GM23248 (cell line): ENCODE data around the gene KDM4B. TPM values are rescaled to one million over a fixed set of nuclear protein-coding genes. Genes with fewer than 3 reads are reported as not detected.
A peak's percentile ranks its signal among the peaks of the same experiment; 100 is the strongest.

Experiments used
- DNase-seq: peaks from one replicate; pipeline ENCODE4 v3.0.0-alpha.2; 2015
- H2AFZ ChIP-seq: fragments of 200-600 bp; sonication (generic); 2 replicates; pipeline ENCODE4 v1.6.1; 2016; ENCODE audit warnings: antibody characterized with exemption
- H3F3A ChIP-seq: fragments of 200-600 bp; sonication (generic); 2 replicates; pipeline ENCODE4 v1.6.1; 2016; ENCODE audit warnings: mild to moderate bottlenecking, antibody characterized with exemption, mixed run types; ENCODE audit not compliant: insufficient read depth
- H3K27ac ChIP-seq: fragments of 200-600 bp; sonication (generic); 2 replicates; pipeline ENCODE4 v1.5.1; 2016; ENCODE audit warnings: mild to moderate bottlenecking
- H3K27me3 ChIP-seq: fragments of 200-600 bp; sonication (generic); replicated peaks from 2 replicates; pipeline ENCODE4 v1.6.1; 2016; ENCODE audit warnings: mild to moderate bottlenecking; ENCODE audit not compliant: insufficient read depth
- H3K36me3 ChIP-seq: fragments of 200-600 bp; sonication (generic); 2 replicates; pipeline ENCODE4 v1.6.1; 2016; ENCODE audit warnings: low read depth, mild to moderate bottlenecking
- H3K4me1 ChIP-seq: fragments of 200-600 bp; sonication (generic); 2 replicates; pipeline ENCODE4 v1.6.1; 2016; ENCODE audit warnings: mild to moderate bottlenecking; ENCODE audit not compliant: insufficient read depth
- H3K4me2 ChIP-seq: fragments of 200-600 bp; sonication (generic); one replicate; pipeline ENCODE4 v1.6.1; 2016; ENCODE audit warnings: mild to moderate bottlenecking; ENCODE audit not compliant: unreplicated experiment
- H3K4me3 ChIP-seq: fragments of 200-600 bp; sonication (generic); 2 replicates; pipeline ENCODE4 v1.5.1; 2016; ENCODE audit warnings: mild to moderate bottlenecking
- H3K79me2 ChIP-seq: fragments of 200-600 bp; sonication (generic); 2 replicates; pipeline ENCODE4 v1.6.1; 2016; ENCODE audit warnings: mild to moderate bottlenecking; ENCODE audit not compliant: insufficient read depth
- H3K9ac ChIP-seq: fragments of 200-600 bp; sonication (generic); 2 replicates; pipeline ENCODE4 v1.6.1; 2016; ENCODE audit warnings: mild to moderate bottlenecking
- H3K9me2 ChIP-seq: fragments of 200-600 bp; sonication (generic); 2 replicates; pipeline ENCODE4 v1.6.1; 2016; ENCODE audit warnings: mixed run types, mild to moderate bottlenecking, moderate library complexity; ENCODE audit not compliant: insufficient read depth
- H3K9me3 ChIP-seq: fragments of 200-600 bp; sonication (generic); one replicate; pipeline ENCODE4 v1.6.1; 2017; ENCODE audit warnings: low read depth
- H4K20me1 ChIP-seq: fragments of 200-600 bp; sonication (generic); 2 replicates; pipeline ENCODE4 v1.6.0; 2016; ENCODE audit not compliant: insufficient read depth
- EZH2 ChIP-seq: fragments of 200-600 bp; sonication (generic); IDR thresholded peaks from 2 replicates; pipeline ENCODE4 v1.6.1; 2018; ENCODE audit warnings: antibody characterized with exemption, mild to moderate bottlenecking; ENCODE audit not compliant: insufficient read depth, poor library complexity, severe bottlenecking
- EZH2phosphoT487 ChIP-seq: fragments of 200-600 bp; sonication (generic); IDR thresholded peaks from 2 replicates; pipeline ENCODE4 v1.6.1; 2018; ENCODE audit warnings: antibody characterized with exemption, moderate library complexity, mild to moderate bottlenecking, low read depth; ENCODE audit not compliant: insufficient read depth
- WGBS, 2 experiments: methylation state at CpG; one replicate each; pipeline ENCODE4 v1.1.6; 2015 to 2017; ENCODE audit warnings: low lambda C conversion rate in 2 of 2, low coverage in 1 of 2; ENCODE audit errors: missing lambda C conversion rate in 2 of 2; 5-methylcytosine and 5-hydroxymethylcytosine counted together
- in situ Hi-C: fragments of 300-500 bp; cut with MboI; formaldehyde crosslinking; loops from 2 replicates; pipeline ENCODE4 v1.15.0; 2020
- polyA plus RNA-seq: library from polyadenylated mRNA; unstranded; fragments of >200 nt; fragmentation: Nextera tagmentation; extraction: Ambion mirVana; gene quantifications from 2 replicates; pipeline ENCODE4 v1.2.1, GENCODE V29; 2016
- total RNA-seq: library from RNA; depleted of rRNA; stranded (reverse); fragments of >200 nt; shearing (Covaris generic); gene quantifications from 2 replicates; pipeline ENCODE4 v1.2.3, GENCODE V29; 2014

KDM4B gene
- total and polyA plus RNA-seq, 2 experiments from 2014 or later, result 14.8 to 28.7 TPM

DNA sequence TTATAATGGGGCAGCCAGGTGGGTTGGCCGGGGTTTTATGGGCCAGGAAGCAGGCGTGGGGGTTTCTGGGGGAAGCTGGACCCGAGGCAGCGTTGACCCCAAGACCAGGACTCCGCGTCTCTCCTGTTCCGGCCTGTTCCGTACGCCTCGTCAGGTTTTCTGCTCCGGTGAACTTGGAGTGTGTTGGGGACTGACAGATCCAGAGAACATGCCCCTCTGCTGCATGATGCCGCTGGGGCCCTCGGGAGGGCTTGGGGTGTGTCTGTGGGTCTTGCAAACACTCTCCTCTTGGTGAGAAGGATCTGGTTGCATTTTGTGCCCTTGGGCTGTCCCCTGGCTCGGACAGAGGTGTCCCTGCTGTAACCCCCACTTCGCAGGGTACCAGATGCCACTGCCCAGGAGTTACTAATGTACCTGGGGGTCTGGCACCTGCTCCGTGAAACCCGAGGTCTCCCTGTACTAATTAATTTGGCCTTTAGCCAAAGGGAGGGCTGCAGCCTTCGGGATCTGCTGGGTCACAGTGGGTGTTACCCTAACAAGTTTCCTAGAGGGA lies 15.6 kb downstream of the KDM4B start:
- H3K9me3 ChIP-seq, result no peaks in the 10 kb centered on the region
- 76 to 79% methylated on average over 18 of the region's 18 CpGs for WGBS, 2 experiments
- no peaks in the 10 kb centered on the region for H3K27me3 ChIP-seq
- no peaks in the 10 kb centered on the region for H3K9me2 ChIP-seq
- no peak for DNase-seq
- H3K9ac ChIP-seq, result no peak overlapping the region
- peaks cover 98% of the 10 kb centered on the region for H3K79me2 ChIP-seq
- H3K36me3 ChIP-seq, result no peaks in the 10 kb centered on the region
- H3K4me1 ChIP-seq, result peaks cover 26% of the 10 kb centered on the region
- no peak overlapping the region for H2AFZ ChIP-seq
- in situ Hi-C loops, result no loop called here
- H3K4me2 ChIP-seq, result no peak overlapping the region
- TF ChIP-seq EZH2phosphoT487 (no peak), EZH2 (no peak)
- no peak overlapping the region for H3K4me3 ChIP-seq
- H4K20me1 ChIP-seq, result 0 out of 2 replicates have a peak, but pooled peaks cover 3% of the 10 kb centered on the region
- peaks cover 6% of the 10 kb centered on the region; the same call in 1 of the 2 replicates for H3F3A ChIP-seq
- H3K27ac ChIP-seq, result no peak overlapping the region

DNA sequence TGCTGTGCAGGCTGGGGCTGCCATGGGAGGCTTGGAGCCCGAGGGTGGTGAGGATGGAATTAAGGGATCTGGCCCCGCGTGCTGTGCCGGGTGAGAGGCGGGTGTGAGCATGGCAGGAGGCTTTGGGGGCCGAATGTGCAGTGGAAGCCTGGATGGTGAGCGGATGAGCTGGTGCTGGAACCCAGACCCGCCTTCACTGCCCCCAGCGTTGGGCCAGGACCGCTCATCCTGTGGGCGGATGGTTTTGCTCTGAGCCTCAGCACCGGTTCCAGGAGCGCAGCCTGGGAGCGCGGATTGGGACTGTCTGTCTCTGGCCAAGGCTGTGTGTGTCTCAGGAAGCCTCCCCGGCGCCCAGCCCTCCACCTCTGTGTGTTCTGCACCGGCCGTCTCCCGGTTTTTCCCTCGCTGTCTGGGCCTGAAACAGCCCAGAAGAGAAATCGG lies 16.7 kb downstream of the KDM4B start:
- H3K9me2 ChIP-seq, result no peaks in the 10 kb centered on the region
- no peak overlapping the region for H3K9ac ChIP-seq
- DNase-seq, result no peak
- no peaks in the 10 kb centered on the region for H3K27me3 ChIP-seq
- 75 to 80% methylated on average over 18 to 22 of the region's 22 CpGs for WGBS, 2 experiments
- no peak overlapping the region for H3K4me2 ChIP-seq
- H4K20me1 ChIP-seq, result 0 out of 2 replicates have a peak, but pooled peaks cover 3% of the 10 kb centered on the region
- H3K4me3 ChIP-seq, result no peak overlapping the region
- peaks cover 12% of the 10 kb centered on the region; the same call in 1 of the 2 replicates for H3F3A ChIP-seq
- no peak for TF ChIP-seq EZH2phosphoT487
- no peak for TF ChIP-seq EZH2
- peaks cover 98% of the 10 kb centered on the region for H3K79me2 ChIP-seq
- no peak overlapping the region for H2AFZ ChIP-seq
- in situ Hi-C loops, result no loop called here
- no peaks in the 10 kb centered on the region for H3K9me3 ChIP-seq
- no peaks in the 10 kb centered on the region for H3K36me3 ChIP-seq
- no peak overlapping the region for H3K27ac ChIP-seq
- H3K4me1 ChIP-seq, result peaks cover 24% of the 10 kb centered on the region

DNA sequence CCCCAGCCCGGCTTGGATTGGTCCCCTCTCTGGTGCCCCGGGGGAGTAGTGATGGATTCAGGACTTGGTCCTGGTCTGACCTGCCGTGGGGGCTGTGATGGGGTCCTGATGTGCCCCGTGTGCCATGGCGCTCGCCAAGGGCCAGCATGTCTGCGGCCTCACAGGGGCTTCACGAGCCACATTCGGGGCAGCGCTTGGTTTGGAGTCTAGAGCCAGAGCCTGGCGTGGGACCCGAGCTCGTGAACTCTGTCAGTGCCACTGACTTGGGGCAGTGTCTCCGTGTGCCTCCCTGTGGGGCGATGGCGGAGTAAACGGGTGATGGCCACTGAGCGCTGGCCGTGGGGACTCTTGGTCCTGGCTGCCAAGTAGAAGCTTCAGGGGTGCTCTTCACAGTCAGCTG lies 17.1 kb downstream of the KDM4B start:
- 92% methylated on average over 18 to 19 of the region's 19 CpGs for WGBS, 2 experiments

DNA sequence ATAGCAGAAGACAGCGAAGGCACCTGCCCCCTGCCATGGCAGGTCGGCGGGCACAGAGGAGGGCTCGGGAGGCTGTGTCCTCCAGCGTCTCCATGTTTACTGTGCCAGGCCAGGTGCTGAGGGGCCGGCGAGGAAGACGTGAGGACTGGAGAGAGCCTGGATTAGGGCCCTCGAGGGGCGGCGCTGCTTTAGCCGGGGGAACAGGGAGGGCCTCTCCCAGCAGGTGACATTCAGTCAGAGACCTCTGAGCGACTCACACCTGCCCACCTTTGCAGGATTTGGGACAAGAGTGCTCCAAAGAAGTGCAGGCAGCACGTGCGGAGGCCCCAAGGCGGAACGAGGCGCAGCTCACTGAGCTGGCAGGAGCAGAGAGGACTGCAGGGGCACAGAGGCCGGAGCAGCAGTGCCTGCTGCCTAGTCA lies 17.6 kb downstream of the KDM4B start:
- Histone ChIP-seq H3K79me2 (peaks cover 98% of the 10 kb centered on the region), H3K9me3 (no peaks in the 10 kb centered on the region), H4K20me1 (peaks cover 3% of the 10 kb centered on the region; the same call in 1 of the 2 replicates), H3K9ac (no peak overlapping the region), H3K4me1 (peaks cover 24% of the 10 kb centered on the region), H3K27me3 (no peaks in the 10 kb centered on the region), H3K27ac (no peak overlapping the region), H3F3A (peaks cover 12% of the 10 kb centered on the region; the same call in 1 of the 2 replicates), H3K4me2 (no peak overlapping the region), H3K36me3 (no peaks in the 10 kb centered on the region), H3K9me2 (no peaks in the 10 kb centered on the region), H3K4me3 (no peak overlapping the region), H2AFZ (no peak overlapping the region)
- TF ChIP-seq EZH2 (no peak), EZH2phosphoT487 (no peak)
- 89 to 90% methylated on average over 19 of the region's 19 CpGs for WGBS, 2 experiments
- in situ Hi-C loops, result no loop called here
- no peak for DNase-seq

More for the DNA sequence above, 17.1 kb downstream of the KDM4B start:
- H3K4me1 ChIP-seq, result peaks cover 24% of the 10 kb centered on the region
- peaks cover 12% of the 10 kb centered on the region; the same call in 1 of the 2 replicates for H3F3A ChIP-seq
- no peak for DNase-seq
- no peaks in the 10 kb centered on the region for H3K36me3 ChIP-seq
- in situ Hi-C loops, result no loop called here
- no peaks in the 10 kb centered on the region for H3K9me2 ChIP-seq
- H3K27me3 ChIP-seq, result no peaks in the 10 kb centered on the region
- no peak for TF ChIP-seq EZH2phosphoT487
- no peak for TF ChIP-seq EZH2
- H4K20me1 ChIP-seq, result 0 out of 2 replicates have a peak, but pooled peaks cover 3% of the 10 kb centered on the region
- peaks cover 98% of the 10 kb centered on the region for H3K79me2 ChIP-seq
- H2AFZ ChIP-seq, result no peak overlapping the region
- no peak overlapping the region for H3K4me2 ChIP-seq
- H3K27ac ChIP-seq, result no peak overlapping the region
- H3K9me3 ChIP-seq, result no peaks in the 10 kb centered on the region
- no peak overlapping the region for H3K4me3 ChIP-seq
- no peak overlapping the region for H3K9ac ChIP-seq

DNA sequence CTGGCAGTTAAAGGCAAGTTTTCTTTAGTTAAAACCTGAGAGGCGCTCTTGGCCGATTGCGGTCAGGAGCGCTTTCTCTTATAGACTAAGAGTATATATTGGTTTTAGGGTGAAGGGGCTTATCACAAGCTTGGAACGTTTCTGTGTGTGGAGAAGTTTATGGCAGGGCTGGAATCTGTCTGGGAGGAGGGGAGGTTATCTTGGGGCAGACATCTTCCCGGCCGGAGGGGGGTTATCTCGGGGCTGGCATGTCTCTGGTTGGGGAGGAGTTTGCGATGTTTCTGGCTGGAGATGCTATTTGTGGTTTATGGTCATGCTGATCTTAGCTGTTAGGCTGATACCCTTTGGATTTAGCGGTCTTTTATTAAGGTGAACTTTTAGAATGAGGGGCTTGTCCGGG lies 18.3 kb downstream of the KDM4B start:
- TF ChIP-seq EZH2, result no peak
- no peak for TF ChIP-seq EZH2phosphoT487
- H3K9ac ChIP-seq, result peak overlapping the region; percentile 77; the same call in 1 of the 2 replicates
- peaks cover 24% of the 10 kb centered on the region for H3K4me1 ChIP-seq
- 60 to 62% methylated on average over 11 of the region's 11 CpGs for WGBS, 2 experiments
- peaks cover 12% of the 10 kb centered on the region; the same call in 1 of the 2 replicates for H3F3A ChIP-seq
- DNase-seq, result no peak
- H3K9me3 ChIP-seq, result no peaks in the 10 kb centered on the region
- no peaks in the 10 kb centered on the region for H3K36me3 ChIP-seq
- H3K4me2 ChIP-seq, result no peak overlapping the region
- no peaks in the 10 kb centered on the region for H3K27me3 ChIP-seq
- H2AFZ ChIP-seq, result no peak overlapping the region
- no peaks in the 10 kb centered on the region for H3K9me2 ChIP-seq
- peaks cover 7% of the 10 kb centered on the region; the same call in 1 of the 2 replicates for H4K20me1 ChIP-seq
- H3K4me3 ChIP-seq, result no peak overlapping the region
- no peak overlapping the region for H3K27ac ChIP-seq
- H3K79me2 ChIP-seq, result peaks cover 98% of the 10 kb centered on the region
- in situ Hi-C loops, result no loop called here
